GM23338 (cell line): ENCODE results near the gene ZBTB12. TPM values are rescaled to one million over a fixed set of nuclear protein-coding genes. Genes with fewer than 3 reads are reported as not detected.

ENCODE experiments used
- ATAC-seq: fragments of 200-7000 bp; cut with Tn5 transposase; 3 replicates; pipeline ENCODE4 v1.9.1; 2020
- DNase-seq: peaks from one replicate; pipeline ENCODE4 v3.0.0-alpha.2; 2015; ENCODE audit warnings: low spot score
- H2AFZ ChIP-seq: fragments of 200-600 bp; sonication (generic); 2 replicates; pipeline ENCODE4 v1.8.0; 2016; ENCODE audit warnings: antibody characterized with exemption, mild to moderate bottlenecking, moderate library complexity
- H3F3A ChIP-seq: fragments of 200-600 bp; sonication (generic); replicated peaks from 2 replicates; pipeline ENCODE4 v1.8.0; 2017; ENCODE audit warnings: antibody characterized with exemption, mixed run types, low read depth
- H3K27ac ChIP-seq: fragments of 200-600 bp; sonication (generic); 2 replicates; pipeline ENCODE4 v1.6.1; 2016; ENCODE audit warnings: low read depth
- H3K27me3 ChIP-seq: fragments of 200-600 bp; sonication (generic); 2 replicates; pipeline ENCODE4 v1.8.0; 2016; ENCODE audit warnings: mild to moderate bottlenecking, mixed run types, moderate library complexity; ENCODE audit not compliant: insufficient read depth
- H3K36me3 ChIP-seq: fragments of 200-600 bp; sonication (generic); 2 replicates; pipeline ENCODE4 v1.8.0; 2016; ENCODE audit warnings: mild to moderate bottlenecking; ENCODE audit not compliant: insufficient read depth
- H3K4me1 ChIP-seq: fragments of 200-600 bp; sonication (generic); 2 replicates; pipeline ENCODE4 v1.8.0; 2016; ENCODE audit warnings: mild to moderate bottlenecking, moderate library complexity; ENCODE audit not compliant: insufficient read depth
- H3K4me2 ChIP-seq: fragments of 200-600 bp; sonication (generic); 2 replicates; pipeline ENCODE4 v1.7.1; 2017; ENCODE audit warnings: mixed run types
- H3K4me3 ChIP-seq: fragments of 200-600 bp; sonication (generic); 2 replicates; pipeline ENCODE4 v1.6.1; 2016; ENCODE audit warnings: mixed run types
- H3K79me2 ChIP-seq: fragments of 200-600 bp; sonication (generic); replicated peaks from 2 replicates; pipeline ENCODE4 v1.8.0; 2017; ENCODE audit warnings: mild to moderate bottlenecking; ENCODE audit not compliant: insufficient read depth
- H3K9me2 ChIP-seq: fragments of 200-600 bp; sonication (generic); 2 replicates; pipeline ENCODE4 v1.8.0; 2017; ENCODE audit not compliant: insufficient read depth
- H4K20me1 ChIP-seq: fragments of 200-600 bp; sonication (generic); replicated peaks from 2 replicates; pipeline ENCODE4 v1.8.0; 2017; ENCODE audit warnings: mild to moderate bottlenecking; ENCODE audit not compliant: insufficient read depth
- H3K27ac Mint-ChIP-seq: 2 replicates; pipeline ENCODE4 v1.8.0; 2020; ENCODE audit warnings: inconsistent platforms, mild to moderate bottlenecking, moderate library complexity, mixed read lengths
- H3K27me3 Mint-ChIP-seq: 3 replicates; pipeline ENCODE4 v1.8.0; 2022; ENCODE audit warnings: low read depth, mild to moderate bottlenecking, moderate library complexity, mixed read lengths, inconsistent platforms; ENCODE audit not compliant: insufficient read depth, poor library complexity
- H3K36me3 Mint-ChIP-seq: 3 replicates; pipeline ENCODE4 v1.8.0; 2021; ENCODE audit warnings: low read depth, mild to moderate bottlenecking, inconsistent platforms, moderate library complexity, mixed read lengths
- H3K4me1 Mint-ChIP-seq: 3 replicates; pipeline ENCODE4 v1.8.0; 2020; ENCODE audit warnings: mild to moderate bottlenecking, inconsistent platforms, mixed read lengths
- H3K4me3 Mint-ChIP-seq: 3 replicates; pipeline ENCODE4 v1.8.0; 2021; ENCODE audit warnings: moderate library complexity, mild to moderate bottlenecking, inconsistent platforms, mixed read lengths
- H3K9me3 Mint-ChIP-seq: 3 replicates; pipeline ENCODE4 v1.8.0; 2020; ENCODE audit warnings: moderate library complexity, mild to moderate bottlenecking, inconsistent platforms, mixed read lengths
- EZH2 ChIP-seq: fragments of 200-600 bp; sonication (generic); IDR thresholded peaks from one replicate; pipeline ENCODE4 v1.8.0; 2017; ENCODE audit warnings: antibody characterized with exemption, mild to moderate bottlenecking, low read depth; ENCODE audit not compliant: unreplicated experiment
- EZH2phosphoT487 ChIP-seq: fragments of 200-600 bp; sonication (generic); IDR thresholded peaks from one replicate; pipeline ENCODE4 v1.8.1; 2018; ENCODE audit warnings: antibody characterized with exemption; ENCODE audit not compliant: unreplicated experiment
- JUNB ChIP-seq: IDR thresholded peaks from one replicate; pipeline ENCODE4 v1.6.1; 2016; ENCODE audit warnings: antibody characterized with exemption; ENCODE audit not compliant: unreplicated experiment
- NANOG ChIP-seq: IDR thresholded peaks from 2 replicates; pipeline ENCODE4 v1.6.1; 2016; ENCODE audit warnings: antibody characterized with exemption, borderline replicate concordance
- STAT1 ChIP-seq: IDR thresholded peaks from one replicate; pipeline ENCODE4 v1.6.1; 2016; ENCODE audit warnings: antibody characterized with exemption; ENCODE audit not compliant: unreplicated experiment
- polyA plus RNA-seq: library from polyadenylated mRNA; unstranded; fragments of >200 nt; fragmentation: Nextera tagmentation; extraction: Ambion mirVana; gene quantifications from 2 replicates; pipeline ENCODE4 v1.2.1, GENCODE V29; 2016
- total RNA-seq: library from RNA; depleted of rRNA; stranded (reverse); fragments of >200 nt; shearing (Covaris generic); gene quantifications from 2 replicates; pipeline ENCODE4 v1.2.3, GENCODE V29; 2014
- TF ChIP-seq, protein P1 (sequence below): fragments of 250-450 bp; sonication (Bioruptor Pico); IDR thresholded peaks from 2 replicates; pipeline ENCODE4 v1.5.0; 2020; ENCODE audit warnings: mild to moderate bottlenecking, moderate library complexity
- TF ChIP-seq, protein P2 (sequence below), 2 experiments: fragments of 200-600 bp in 1 of 2; sonication (generic) in 1 of 2; conservative IDR thresholded peaks; 2 replicates each; pipeline versions ENCODE4 v1.5.1 to v1.6.1; 2016 to 2017; ENCODE audit warnings: antibody characterized with exemption in 2 of 2, low read depth in 2 of 2, mild to moderate bottlenecking in 2 of 2, moderate library complexity in 1 of 2

The ZBTB12 gene
- total and polyA plus RNA-seq, 2 experiments from 2014 or later = 0.18 to 14.4 TPM

DNA sequence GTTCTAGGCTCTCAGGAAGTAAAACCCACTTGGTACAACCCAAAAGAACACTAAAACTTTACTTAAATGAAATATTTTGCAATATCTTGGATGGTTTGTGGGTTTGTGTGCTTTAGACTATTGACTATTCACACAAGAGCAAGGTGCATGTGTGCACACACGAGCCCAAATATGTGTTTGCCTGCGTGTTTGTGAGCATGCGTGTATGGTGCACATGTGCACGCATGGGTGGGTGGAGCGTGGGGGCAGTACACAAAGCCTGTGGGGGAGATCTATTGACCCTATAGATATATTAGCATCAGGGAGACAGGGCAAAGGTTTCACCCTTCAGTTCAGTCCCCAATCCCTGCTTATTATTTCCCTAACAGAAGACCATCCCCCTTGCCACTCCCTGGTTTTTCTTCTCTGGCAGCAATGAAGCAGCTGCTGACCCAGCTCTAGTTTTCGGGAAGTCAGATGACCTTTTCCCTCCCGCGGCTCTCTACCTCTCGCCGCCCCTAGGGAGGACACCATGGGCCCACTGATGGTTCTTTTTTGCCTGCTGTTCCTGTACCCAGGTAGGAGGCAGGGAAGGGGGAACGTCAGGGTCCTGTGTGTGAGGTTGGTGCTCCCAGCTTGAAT lies 25.5 kb upstream of the ZBTB12 start, which contains the start of gene C2:
Gene C2, plus strand, starts transcription at position 476 of the 621 bp plus-strand sequence. Its CDS starts 36 bp downstream, at position 512.
- Histone ChIP-seq H2AFZ (0 out of 2 replicates have a peak within 1 kb of the TSS, but pooled peaks have one; percentile 23), H3K4me1 (no peaks in the 10 kb centered on the region), H3K4me2 (no peak within 1 kb of the TSS), H3K27ac (no peak within 1 kb of the TSS), H3K79me2 (no peaks in the 10 kb centered on the region), H4K20me1 (no peaks in the 10 kb centered on the region), H3F3A (no peaks in the 10 kb centered on the region), H3K9me2 (peaks cover 4% of the 10 kb centered on the region; the same call in 1 of the 2 replicates), H3K27me3 (no peaks in the 10 kb centered on the region), H3K4me3 (no peak within 1 kb of the TSS), H3K36me3 (no peaks in the 10 kb centered on the region)
- H3K27me3 Mint-ChIP-seq = peaks cover 8% of the 10 kb centered on the region
- no peaks in the 10 kb centered on the region; the same call in 2 of the 3 replicates for H3K9me3 Mint-ChIP-seq
- H3K4me1 Mint-ChIP-seq = peaks cover 3% of the 10 kb centered on the region; the same call in 1 of the 3 replicates
- H3K36me3 Mint-ChIP-seq = no peaks in the 10 kb centered on the region
- no peak for DNase-seq
- ATAC-seq = peak; percentile 38; the same call in 2 of the 3 replicates
- no peak within 1 kb of the TSS for H3K4me3 Mint-ChIP-seq
- no peak within 1 kb of the TSS for H3K27ac Mint-ChIP-seq
- no peak for TF ChIP-seq NANOG
- TF ChIP-seq, protein P1, sequence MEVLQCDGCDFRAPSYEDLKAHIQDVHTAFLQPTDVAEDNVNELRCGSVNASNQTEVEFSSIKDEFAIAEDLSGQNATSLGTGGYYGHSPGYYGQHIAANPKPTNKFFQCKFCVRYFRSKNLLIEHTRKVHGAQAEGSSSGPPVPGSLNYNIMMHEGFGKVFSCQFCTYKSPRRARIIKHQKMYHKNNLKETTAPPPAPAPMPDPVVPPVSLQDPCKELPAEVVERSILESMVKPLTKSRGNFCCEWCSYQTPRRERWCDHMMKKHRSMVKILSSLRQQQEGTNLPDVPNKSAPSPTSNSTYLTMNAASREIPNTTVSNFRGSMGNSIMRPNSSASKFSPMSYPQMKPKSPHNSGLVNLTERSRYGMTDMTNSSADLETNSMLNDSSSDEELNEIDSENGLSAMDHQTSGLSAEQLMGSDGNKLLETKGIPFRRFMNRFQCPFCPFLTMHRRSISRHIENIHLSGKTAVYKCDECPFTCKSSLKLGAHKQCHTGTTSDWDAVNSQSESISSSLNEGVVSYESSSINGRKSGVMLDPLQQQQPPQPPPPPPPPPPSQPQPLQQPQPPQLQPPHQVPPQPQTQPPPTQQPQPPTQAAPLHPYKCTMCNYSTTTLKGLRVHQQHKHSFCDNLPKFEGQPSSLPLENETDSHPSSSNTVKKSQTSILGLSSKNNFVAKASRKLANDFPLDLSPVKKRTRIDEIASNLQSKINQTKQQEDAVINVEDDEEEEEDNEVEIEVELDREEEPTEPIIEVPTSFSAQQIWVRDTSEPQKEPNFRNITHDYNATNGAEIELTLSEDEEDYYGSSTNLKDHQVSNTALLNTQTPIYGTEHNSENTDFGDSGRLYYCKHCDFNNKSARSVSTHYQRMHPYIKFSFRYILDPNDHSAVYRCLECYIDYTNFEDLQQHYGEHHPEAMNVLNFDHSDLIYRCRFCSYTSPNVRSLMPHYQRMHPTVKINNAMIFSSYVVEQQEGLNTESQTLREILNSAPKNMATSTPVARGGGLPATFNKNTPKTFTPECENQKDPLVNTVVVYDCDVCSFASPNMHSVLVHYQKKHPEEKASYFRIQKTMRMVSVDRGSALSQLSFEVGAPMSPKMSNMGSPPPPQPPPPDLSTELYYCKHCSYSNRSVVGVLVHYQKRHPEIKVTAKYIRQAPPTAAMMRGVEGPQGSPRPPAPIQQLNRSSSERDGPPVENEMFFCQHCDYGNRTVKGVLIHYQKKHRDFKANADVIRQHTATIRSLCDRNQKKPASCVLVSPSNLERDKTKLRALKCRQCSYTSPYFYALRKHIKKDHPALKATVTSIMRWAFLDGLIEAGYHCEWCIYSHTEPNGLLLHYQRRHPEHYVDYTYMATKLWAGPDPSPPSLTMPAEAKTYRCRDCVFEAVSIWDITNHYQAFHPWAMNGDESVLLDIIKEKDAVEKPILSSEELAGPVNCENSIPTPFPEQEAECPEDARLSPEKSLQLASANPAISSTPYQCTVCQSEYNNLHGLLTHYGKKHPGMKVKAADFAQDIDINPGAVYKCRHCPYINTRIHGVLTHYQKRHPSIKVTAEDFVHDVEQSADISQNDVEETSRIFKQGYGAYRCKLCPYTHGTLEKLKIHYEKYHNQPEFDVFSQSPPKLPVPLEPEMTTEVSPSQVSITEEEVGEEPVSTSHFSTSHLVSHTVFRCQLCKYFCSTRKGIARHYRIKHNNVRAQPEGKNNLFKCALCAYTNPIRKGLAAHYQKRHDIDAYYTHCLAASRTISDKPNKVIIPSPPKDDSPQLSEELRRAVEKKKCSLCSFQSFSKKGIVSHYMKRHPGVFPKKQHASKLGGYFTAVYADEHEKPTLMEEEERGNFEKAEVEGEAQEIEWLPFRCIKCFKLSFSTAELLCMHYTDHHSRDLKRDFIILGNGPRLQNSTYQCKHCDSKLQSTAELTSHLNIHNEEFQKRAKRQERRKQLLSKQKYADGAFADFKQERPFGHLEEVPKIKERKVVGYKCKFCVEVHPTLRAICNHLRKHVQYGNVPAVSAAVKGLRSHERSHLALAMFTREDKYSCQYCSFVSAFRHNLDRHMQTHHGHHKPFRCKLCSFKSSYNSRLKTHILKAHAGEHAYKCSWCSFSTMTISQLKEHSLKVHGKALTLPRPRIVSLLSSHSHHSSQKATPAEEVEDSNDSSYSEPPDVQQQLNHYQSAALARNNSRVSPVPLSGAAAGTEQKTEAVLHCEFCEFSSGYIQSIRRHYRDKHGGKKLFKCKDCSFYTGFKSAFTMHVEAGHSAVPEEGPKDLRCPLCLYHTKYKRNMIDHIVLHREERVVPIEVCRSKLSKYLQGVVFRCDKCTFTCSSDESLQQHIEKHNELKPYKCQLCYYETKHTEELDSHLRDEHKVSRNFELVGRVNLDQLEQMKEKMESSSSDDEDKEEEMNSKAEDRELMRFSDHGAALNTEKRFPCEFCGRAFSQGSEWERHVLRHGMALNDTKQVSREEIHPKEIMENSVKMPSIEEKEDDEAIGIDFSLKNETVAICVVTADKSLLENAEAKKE = no peak
- TF ChIP-seq JUNB = no peak
- no peak for TF ChIP-seq EZH2
- no peak for TF ChIP-seq STAT1
- TF ChIP-seq EZH2phosphoT487 = no peak
- TF ChIP-seq, protein P2, sequence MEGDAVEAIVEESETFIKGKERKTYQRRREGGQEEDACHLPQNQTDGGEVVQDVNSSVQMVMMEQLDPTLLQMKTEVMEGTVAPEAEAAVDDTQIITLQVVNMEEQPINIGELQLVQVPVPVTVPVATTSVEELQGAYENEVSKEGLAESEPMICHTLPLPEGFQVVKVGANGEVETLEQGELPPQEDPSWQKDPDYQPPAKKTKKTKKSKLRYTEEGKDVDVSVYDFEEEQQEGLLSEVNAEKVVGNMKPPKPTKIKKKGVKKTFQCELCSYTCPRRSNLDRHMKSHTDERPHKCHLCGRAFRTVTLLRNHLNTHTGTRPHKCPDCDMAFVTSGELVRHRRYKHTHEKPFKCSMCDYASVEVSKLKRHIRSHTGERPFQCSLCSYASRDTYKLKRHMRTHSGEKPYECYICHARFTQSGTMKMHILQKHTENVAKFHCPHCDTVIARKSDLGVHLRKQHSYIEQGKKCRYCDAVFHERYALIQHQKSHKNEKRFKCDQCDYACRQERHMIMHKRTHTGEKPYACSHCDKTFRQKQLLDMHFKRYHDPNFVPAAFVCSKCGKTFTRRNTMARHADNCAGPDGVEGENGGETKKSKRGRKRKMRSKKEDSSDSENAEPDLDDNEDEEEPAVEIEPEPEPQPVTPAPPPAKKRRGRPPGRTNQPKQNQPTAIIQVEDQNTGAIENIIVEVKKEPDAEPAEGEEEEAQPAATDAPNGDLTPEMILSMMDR (conservative IDR thresholded peaks at IDR 0.05; ENCODE audit: low read depth in 2 of 2) = no peak
